Effector CD8-positive, alpha-beta T cell (primary cell): ENCODE measurements around the gene MARCHF3.
"Not testable (repeated sequence)": the region's sequence is repeated elsewhere in the genome, so short reads cannot be mapped to it uniquely, and the experiment has no call there.

Source experiments
- DNase-seq: peaks from one replicate; lab custom pipeline; 2025; lab: John Stamatoyannopoulos, UW

MARCHF3 gene

GRCh38 chr5:127011961-127012644 is 18.3 kb downstream of the MARCHF3 start:
- no peak for DNase-seq

DNA sequence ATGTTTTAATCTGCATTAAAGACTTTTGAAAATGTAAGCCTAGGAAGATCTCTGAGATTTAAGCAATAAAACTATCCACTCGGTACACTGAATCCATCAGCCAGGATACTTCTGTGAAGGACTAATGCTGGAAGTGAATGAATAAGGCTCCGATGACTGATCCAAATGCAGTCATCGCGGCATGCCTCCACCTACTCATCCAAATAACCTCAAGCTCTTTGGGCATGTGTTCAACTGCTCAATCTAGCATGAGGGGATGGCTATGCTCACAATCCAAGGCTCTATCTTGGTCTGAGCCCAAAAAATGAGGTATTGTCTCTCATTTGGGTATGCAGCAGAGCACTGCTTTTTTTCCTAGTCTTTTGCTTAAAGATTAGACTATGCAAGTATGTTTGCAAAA is 19.2 kb downstream of the MARCHF3 start:
- no peak for DNase-seq

- DNase-seq: no peak
Observed at GRCh38 chr5:127010362-127010761, 20.0 kb downstream of the MARCHF3 start.

- DNase-seq: no peak
Observed at GRCh38 chr5:127009784-127010183, 20.6 kb downstream of the MARCHF3 start.

GRCh38 chr5:127008300-127008975 is 21.9 kb downstream of the MARCHF3 start:
- DNase-seq: no peak

- DNase-seq: no peak
Observed at GRCh38 chr5:127007522-127007921, 22.8 kb downstream of the MARCHF3 start.

GRCh38 chr5:127006744-127007143 is 23.6 kb downstream of the MARCHF3 start:
- no peak for DNase-seq

- DNase-seq: not testable (repeated sequence)
Observed at GRCh38 chr5:127005282-127005681, 25.1 kb downstream of the MARCHF3 start.

DNA sequence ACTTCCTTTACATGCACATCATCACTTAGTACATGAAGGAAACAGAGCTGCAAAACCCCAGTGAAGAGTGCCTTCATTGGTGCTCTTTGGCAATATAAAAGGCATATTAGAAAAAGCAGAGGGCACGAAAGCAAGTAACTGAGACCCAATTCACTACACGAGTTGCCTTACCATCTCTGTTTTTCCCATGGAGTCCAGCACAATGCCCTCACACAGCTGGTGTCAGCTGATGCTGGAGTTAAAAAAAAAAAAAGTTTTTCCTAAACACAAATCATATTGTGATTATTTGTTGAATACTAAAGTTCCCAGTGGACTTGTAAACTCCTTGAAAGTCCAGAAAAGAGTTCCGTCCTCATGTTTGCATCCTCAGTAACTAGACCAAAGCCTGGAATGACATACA is 25.6 kb downstream of the MARCHF3 start:
- no peak for DNase-seq

DNA sequence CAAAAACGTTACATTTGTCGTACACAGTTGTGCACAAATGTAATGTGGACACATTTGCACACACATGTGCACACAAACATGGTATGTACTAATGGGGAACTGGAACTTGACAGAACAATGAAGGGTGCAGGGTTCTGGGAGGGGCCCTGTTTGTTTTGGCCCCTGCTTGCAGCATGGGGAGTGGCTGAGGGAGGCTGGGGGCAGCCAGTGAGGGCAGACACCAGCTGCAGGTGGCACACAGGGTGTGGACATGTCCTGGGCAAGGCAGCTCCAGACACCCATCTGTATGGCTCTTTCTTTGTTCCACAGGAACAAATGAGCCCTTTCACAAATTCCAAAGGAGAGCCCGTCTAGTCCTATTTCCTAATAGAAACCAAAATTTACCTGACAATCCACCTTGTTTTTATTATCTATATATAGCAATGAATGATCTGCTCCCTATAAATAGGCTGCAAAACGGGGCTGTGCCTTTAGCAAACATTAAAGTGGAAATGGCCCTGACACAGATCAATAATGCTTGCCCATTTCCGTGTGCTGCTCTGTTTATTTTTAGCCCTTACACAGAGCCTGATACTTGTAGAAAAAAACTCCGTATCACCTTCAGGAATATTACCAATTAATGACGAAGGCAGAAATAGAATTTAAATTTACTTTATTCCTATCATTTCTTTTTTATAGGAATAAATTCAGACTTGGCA is 26.4 kb downstream of the MARCHF3 start:
- no peak for DNase-seq

- DNase-seq: no peak
Observed at GRCh38 chr5:127002390-127002789, 28.0 kb downstream of the MARCHF3 start.

DNA sequence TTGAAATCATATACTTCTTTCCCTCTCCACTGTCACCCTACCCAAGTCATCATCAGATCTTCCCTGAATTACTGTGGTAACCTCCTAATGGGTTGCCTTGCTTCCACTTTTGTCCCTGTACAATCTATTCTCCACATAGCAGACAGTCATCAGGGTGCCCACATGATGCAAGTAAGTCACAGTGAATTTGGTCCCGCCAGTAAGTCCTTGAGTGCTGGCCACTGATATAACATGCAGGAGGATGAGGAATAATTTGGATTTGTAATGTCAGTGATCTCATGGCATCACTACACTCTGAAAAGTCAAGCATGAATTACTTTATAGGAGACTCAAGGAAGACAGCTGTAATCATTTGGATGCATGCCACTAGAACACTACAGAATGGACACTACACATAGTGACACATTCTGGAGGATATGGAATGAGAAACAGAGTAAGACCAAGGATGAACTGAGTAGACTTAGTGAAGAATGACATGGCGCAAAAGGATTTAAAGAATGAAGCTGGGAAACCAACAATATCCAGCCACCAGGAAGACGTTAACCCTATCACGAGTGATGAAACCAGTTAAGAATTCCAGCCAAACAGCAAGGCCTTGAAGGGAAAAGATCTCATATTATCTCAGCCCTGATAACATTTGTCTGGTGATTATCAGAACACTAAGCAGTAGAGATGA is 28.6 kb downstream of the MARCHF3 start:
- DNase-seq: no peak

- no peak for DNase-seq
Observed at GRCh38 chr5:126998895-126999570, 31.3 kb downstream of the MARCHF3 start.

DNA sequence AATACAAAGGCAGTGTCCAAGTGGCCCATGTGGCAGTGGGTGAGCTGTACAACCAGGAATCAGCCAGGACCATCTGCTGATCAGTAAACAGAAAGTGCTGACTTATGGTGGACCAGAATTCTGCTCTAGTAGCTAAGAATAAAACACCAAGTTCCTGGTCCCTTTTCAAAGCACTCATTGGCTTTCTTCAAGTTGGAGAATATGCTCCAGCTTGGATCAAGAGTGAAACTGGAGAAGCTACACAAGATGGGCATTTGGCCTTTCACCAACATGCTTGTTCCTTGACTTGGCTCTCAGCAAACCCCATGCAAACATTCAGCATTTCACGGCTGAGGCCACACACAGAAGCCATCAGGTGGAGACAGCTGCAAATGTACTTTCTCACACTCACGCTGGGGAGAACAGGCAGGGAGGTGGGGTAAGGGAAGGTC is 32.1 kb downstream of the MARCHF3 start:
- DNase-seq: no peak

- DNase-seq: no peak
Observed at GRCh38 chr5:126995689-126996088, 34.7 kb downstream of the MARCHF3 start.

GRCh38 chr5:126995039-126995438 is 35.3 kb downstream of the MARCHF3 start:
- no peak for DNase-seq

- no peak for DNase-seq
Observed at GRCh38 chr5:126994485-126994884, 35.9 kb downstream of the MARCHF3 start.

DNA sequence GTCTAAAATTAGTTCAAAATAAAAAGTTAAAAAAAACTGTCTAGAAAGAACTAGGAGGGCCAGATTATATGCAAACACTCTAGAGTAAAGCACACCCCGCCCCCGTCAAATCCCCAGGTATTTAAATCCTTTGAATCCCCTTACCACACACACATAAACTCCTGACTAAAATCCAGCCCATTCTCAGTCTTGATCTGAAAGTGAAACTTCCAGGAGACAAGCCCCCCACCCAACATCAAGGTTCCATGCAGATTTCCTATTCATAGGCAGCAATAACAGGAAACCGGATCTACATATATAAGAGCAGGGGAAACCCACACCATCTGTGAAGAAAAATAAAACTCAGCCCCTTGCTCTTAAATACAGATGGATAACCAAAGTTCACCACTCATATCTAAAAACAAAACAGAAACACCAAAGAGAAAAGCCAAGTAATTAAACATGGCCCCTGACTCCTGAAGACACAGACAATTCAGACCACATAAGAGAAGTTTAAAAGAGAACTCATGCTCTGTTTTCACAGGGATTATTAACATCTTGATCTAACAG is 42.3 kb downstream of the MARCHF3 start:
- DNase-seq: no peak

DNA sequence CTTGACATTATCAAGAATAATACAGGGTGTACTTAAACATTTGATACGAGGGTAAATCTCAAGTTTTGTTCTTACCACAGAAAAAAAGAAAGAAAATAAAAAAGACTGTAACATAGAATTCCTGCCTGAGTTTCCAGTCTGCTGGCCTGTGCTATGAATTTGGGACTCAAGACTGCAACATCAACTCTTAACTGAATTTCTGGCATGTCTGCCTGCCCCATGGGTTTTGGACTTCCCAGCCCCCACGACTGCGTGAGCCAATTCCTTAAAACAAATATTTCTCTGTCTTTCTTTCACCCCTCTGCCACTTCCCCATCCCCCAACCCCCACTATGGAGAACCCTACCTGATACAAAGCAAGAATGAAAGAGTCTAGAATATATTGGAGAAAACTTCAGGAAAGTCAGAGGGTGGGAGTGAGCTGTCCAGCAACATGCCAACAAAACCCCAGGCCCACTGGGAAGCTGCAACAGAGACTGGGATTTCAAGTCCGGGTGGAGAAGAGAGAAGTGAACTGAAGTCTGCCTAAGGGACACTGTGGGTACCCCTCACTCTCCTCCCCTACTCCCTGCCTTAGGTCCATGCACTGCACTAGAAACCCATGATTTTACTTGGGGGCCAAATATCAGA is 43.0 kb downstream of the MARCHF3 start:
- DNase-seq: no peak

DNA sequence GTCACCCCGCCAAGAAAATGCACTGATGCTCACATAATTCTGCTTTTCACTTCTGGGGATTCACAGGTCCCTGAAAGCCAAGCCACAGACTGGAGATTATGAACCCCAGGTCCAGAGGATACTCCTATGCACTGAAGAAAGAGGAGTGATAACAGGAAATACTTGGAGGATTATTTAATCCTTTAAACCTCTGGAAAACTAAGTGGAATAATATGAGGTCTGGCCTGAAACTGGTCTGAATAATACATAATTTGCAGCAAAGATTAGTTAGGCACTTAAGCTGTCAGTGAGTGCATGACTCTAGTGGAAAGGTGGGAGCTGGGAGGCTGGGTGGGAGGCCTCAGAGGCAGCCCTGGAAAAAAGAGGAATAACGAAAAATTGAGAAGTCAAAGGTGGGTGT is 45.7 kb downstream of the MARCHF3 start:
- no peak for DNase-seq

GRCh38 chr5:126983874-126984266 is 46.5 kb downstream of the MARCHF3 start:
- DNase-seq: no peak
